Measurements from ENCODE around the gene RABGAP1L.

RABGAP1L gene

GRCh38 chr1:174157157-174157806 lies 2.0 kb upstream of the RABGAP1L start:
- no peaks in the 10 kb centered on the region for H3K9me3 ChIP-seq (ENCODE audit: insufficient read depth, low read depth, low read length)
- TF ChIP-seq EZH2phosphoT487 (IDR thresholded peaks at IDR 0.05; ENCODE audit: borderline replicate concordance), result no peak
- no peak for TF ChIP-seq CTCF (conservative IDR thresholded peaks at IDR 0.05; ENCODE audit: low read length)
- H3K36me3 ChIP-seq (ENCODE audit: insufficient read depth, low read length), result no peaks in the 10 kb centered on the region
- peaks cover 2% of the 10 kb centered on the region; the same call in 1 of the 2 replicates for H3F3A ChIP-seq (ENCODE audit: low read depth)
- peaks cover 36% of the 10 kb centered on the region for H3K4me1 ChIP-seq (ENCODE audit: insufficient read depth, low read length, poor library complexity, severe bottlenecking)
- H3K79me2 ChIP-seq (ENCODE audit: insufficient read depth, low read length), result peaks cover 23% of the 10 kb centered on the region
- peak overlapping the region; percentile 45; the same call in 1 of the 2 replicates for H2AFZ ChIP-seq (ENCODE audit: low read length)
- no peaks in the 10 kb centered on the region for H3K27me3 ChIP-seq (ENCODE audit: insufficient read depth, low read length, poor library complexity, severe bottlenecking)
- H3K4me2 ChIP-seq (ENCODE audit: low read depth, low read length, poor library complexity, severe bottlenecking), result no peak overlapping the region
- no peaks in the 10 kb centered on the region for H3K9me2 ChIP-seq (replicated peaks; ENCODE audit: low read depth, low read length)
- no peak overlapping the region for H3K4me3 ChIP-seq (ENCODE audit: low read length, poor library complexity, severe bottlenecking)
- H4K20me1 ChIP-seq (ENCODE audit: insufficient read depth, low read length, poor library complexity, severe bottlenecking), result peaks cover 16% of the 10 kb centered on the region
- H3K9ac ChIP-seq (ENCODE audit: low read depth, low read length, poor library complexity, severe bottlenecking), result no peak overlapping the region

- Histone ChIP-seq H3K36me3 (ENCODE audit: insufficient read depth, low read length) (no peaks in the 10 kb centered on the region), H3K9me2 (replicated peaks; ENCODE audit: low read depth, low read length) (no peaks in the 10 kb centered on the region), H4K20me1 (ENCODE audit: insufficient read depth, low read length, poor library complexity, severe bottlenecking) (peaks cover 16% of the 10 kb centered on the region), H3K4me2 (ENCODE audit: low read depth, low read length, poor library complexity, severe bottlenecking) (peak overlapping the region; percentile 87), H2AFZ (ENCODE audit: low read length) (peak overlapping the region; percentile 99), H3K79me2 (ENCODE audit: insufficient read depth, low read length) (peaks cover 35% of the 10 kb centered on the region), H3K9ac (ENCODE audit: low read depth, low read length, poor library complexity, severe bottlenecking) (peak overlapping the region; percentile 82), H3F3A (ENCODE audit: low read depth) (peaks cover 2% of the 10 kb centered on the region; the same call in 1 of the 2 replicates), H3K4me1 (ENCODE audit: insufficient read depth, low read length, poor library complexity, severe bottlenecking) (peaks cover 35% of the 10 kb centered on the region), H3K27me3 (ENCODE audit: insufficient read depth, low read length, poor library complexity, severe bottlenecking) (no peaks in the 10 kb centered on the region), H3K9me3 (ENCODE audit: insufficient read depth, low read depth, low read length) (no peaks in the 10 kb centered on the region), H3K4me3 (ENCODE audit: low read length, poor library complexity, severe bottlenecking) (peak overlapping the region; percentile 97)
- no peak for TF ChIP-seq CTCF (conservative IDR thresholded peaks at IDR 0.05; ENCODE audit: low read length)
Observed at GRCh38 chr1:174158767-174159251, 511 bp upstream of the RABGAP1L start.

DNA sequence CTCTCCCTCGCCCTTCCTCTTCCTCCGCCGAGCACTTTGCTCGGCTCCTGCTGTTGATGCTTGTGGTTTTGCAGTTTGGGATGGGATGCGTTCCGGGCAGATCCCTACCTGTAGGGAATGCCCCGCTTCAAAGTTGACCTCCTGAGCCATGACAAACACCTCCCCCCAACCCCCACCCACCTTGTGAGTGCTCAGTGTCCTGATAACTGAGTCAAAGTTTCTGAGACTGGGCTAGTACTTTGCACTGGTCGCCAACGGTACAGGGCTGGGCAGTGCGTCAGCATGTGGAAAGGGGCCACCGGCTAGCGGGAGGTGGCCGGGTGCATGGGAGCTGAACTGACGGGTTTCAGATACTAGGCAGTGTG lies 771 bp downstream of the RABGAP1L start:
- Histone ChIP-seq H3F3A (ENCODE audit: low read depth) (peaks cover 2% of the 10 kb centered on the region; the same call in 1 of the 2 replicates), H3K9ac (ENCODE audit: low read depth, low read length, poor library complexity, severe bottlenecking) (peak overlapping the region; percentile 82), H3K27me3 (ENCODE audit: insufficient read depth, low read length, poor library complexity, severe bottlenecking) (no peaks in the 10 kb centered on the region), H4K20me1 (ENCODE audit: insufficient read depth, low read length, poor library complexity, severe bottlenecking) (peaks cover 16% of the 10 kb centered on the region), H3K4me2 (ENCODE audit: low read depth, low read length, poor library complexity, severe bottlenecking) (peak overlapping the region; percentile 97), H2AFZ (ENCODE audit: low read length) (peak overlapping the region; percentile 98), H3K36me3 (ENCODE audit: insufficient read depth, low read length) (no peaks in the 10 kb centered on the region), H3K9me3 (ENCODE audit: insufficient read depth, low read depth, low read length) (no peaks in the 10 kb centered on the region), H3K4me3 (ENCODE audit: low read length, poor library complexity, severe bottlenecking) (peak overlapping the region; percentile 97), H3K9me2 (replicated peaks; ENCODE audit: low read depth, low read length) (no peaks in the 10 kb centered on the region), H3K4me1 (ENCODE audit: insufficient read depth, low read length, poor library complexity, severe bottlenecking) (peaks cover 44% of the 10 kb centered on the region), H3K79me2 (ENCODE audit: insufficient read depth, low read length) (peaks cover 48% of the 10 kb centered on the region)
- no peak for TF ChIP-seq CTCF (conservative IDR thresholded peaks at IDR 0.05; ENCODE audit: low read length)
- no peak for TF ChIP-seq EZH2phosphoT487 (IDR thresholded peaks at IDR 0.05; ENCODE audit: borderline replicate concordance)
